ENCODE results near the gene GALNT14. TPM values are rescaled to one million over a fixed set of nuclear protein-coding genes. Genes with fewer than 3 reads are reported as not detected.

The GALNT14 gene
- total and polyA plus RNA-seq, 2 donors (not counting 1 experiment from before 2014, with no cell fraction given), result 3.1 to 6.2 TPM

GRCh38 chr2:31020713-31021112 is 117.5 kb downstream of the GALNT14 start:
- H3K4me2 ChIP-seq (replicated peaks; ENCODE audit: low read depth, low read length, poor library complexity, severe bottlenecking), result no peak overlapping the region
- Mint-ChIP-seq H3K4me1 (peaks cover 7% of the 10 kb centered on the region), H3K4me3 (no peak overlapping the region), H3K9me3 (ENCODE audit: insufficient read depth) (no peaks in the 10 kb centered on the region), H3K27me3 (no peaks in the 10 kb centered on the region), H3K27ac (no peak overlapping the region)
- WGBS (ENCODE audit: insufficient coverage), result 100% methylated on average over 1 of the region's 4 CpGs
- H2AFZ ChIP-seq (ENCODE audit: insufficient read depth, low read depth, low read length, poor library complexity, severe bottlenecking), result no peak overlapping the region
- no peaks in the 10 kb centered on the region for H3K79me2 ChIP-seq (ENCODE audit: control insufficient read depth, insufficient read depth, low read length)
- intact Hi-C loops (cut with micrococcal nuclease), result no loop called here
- H4K20me1 ChIP-seq (ENCODE audit: control insufficient read depth, insufficient read depth, low read length, poor library complexity, severe bottlenecking), result no peaks in the 10 kb centered on the region
- CTCF ChIA-PET, result no interaction called here
- no peak overlapping the region for H3K4me3 ChIP-seq (ENCODE audit: control extremely low read depth in 1 of 5, extremely low read depth in 1 of 5, insufficient read depth in 1 of 5, low read depth in 2 of 5, low read length in 4 of 5)
- POLR2A ChIA-PET, result no interaction called here
- no peak overlapping the region for H3K9ac ChIP-seq (ENCODE audit: low read length)
- no peaks in the 10 kb centered on the region for H3K4me1 ChIP-seq (ENCODE audit: control insufficient read depth in 2 of 2, insufficient read depth in 2 of 2, low read length in 2 of 2)
- no peak overlapping the region for H3K27ac ChIP-seq (ENCODE audit: low read length in 2 of 2)
- TF ChIP-seq EZH2 (IDR thresholded peaks at IDR 0.05; ENCODE audit: borderline replicate concordance, insufficient read depth, low read depth, low read length, poor library complexity, severe bottlenecking) (no peak), CTCF (IDR thresholded peaks at IDR 0.05) (no peak)
- DNase-seq (no peak), ATAC-seq (ENCODE audit: low read depth) (no peak)
- no peaks in the 10 kb centered on the region for H3K36me3 ChIP-seq (replicated peaks in 1 of 2; ENCODE audit: control extremely low read depth in 1 of 2, control insufficient read depth in 1 of 2, extremely low read depth in 1 of 2, insufficient read depth in 2 of 2, low read length in 1 of 2)
- no peaks in the 10 kb centered on the region for H3K9me3 ChIP-seq (ENCODE audit: control extremely low read depth in 1 of 3, control insufficient read depth in 2 of 3, insufficient read depth in 1 of 3, low read length in 2 of 3)
- no peaks in the 10 kb centered on the region for H3K27me3 ChIP-seq (replicated peaks in 1 of 4; ENCODE audit: control extremely low read depth in 1 of 4, control insufficient read depth in 3 of 4, insufficient read depth in 4 of 4, low read length in 3 of 4)

- POLR2A ChIA-PET, result no interaction called here
- no peaks in the 10 kb centered on the region for H3K9me3 ChIP-seq (ENCODE audit: control extremely low read depth in 1 of 3, control insufficient read depth in 2 of 3, insufficient read depth in 1 of 3, low read length in 2 of 3)
- no peaks in the 10 kb centered on the region for H3K27me3 Mint-ChIP-seq
- no peak overlapping the region for H3K27ac ChIP-seq (ENCODE audit: low read length in 2 of 2)
- H3K9ac ChIP-seq (ENCODE audit: low read length), result no peak overlapping the region
- no peak overlapping the region for H3K4me3 Mint-ChIP-seq
- CTCF ChIA-PET, result no interaction called here
- no peaks in the 10 kb centered on the region for H3K9me3 Mint-ChIP-seq (ENCODE audit: insufficient read depth)
- H3K27ac Mint-ChIP-seq, result no peak overlapping the region
- no peaks in the 10 kb centered on the region for H3K36me3 ChIP-seq (replicated peaks in 1 of 2; ENCODE audit: control extremely low read depth in 1 of 2, control insufficient read depth in 1 of 2, extremely low read depth in 1 of 2, insufficient read depth in 2 of 2, low read length in 1 of 2)
- H4K20me1 ChIP-seq (ENCODE audit: control insufficient read depth, insufficient read depth, low read length, poor library complexity, severe bottlenecking), result no peaks in the 10 kb centered on the region
- no peak for TF ChIP-seq EZH2 (IDR thresholded peaks at IDR 0.05; ENCODE audit: borderline replicate concordance, insufficient read depth, low read depth, low read length, poor library complexity, severe bottlenecking)
- TF ChIP-seq CTCF (IDR thresholded peaks at IDR 0.05), result no peak
- ATAC-seq (ENCODE audit: low read depth), result no peak
- H3K4me3 ChIP-seq (ENCODE audit: control extremely low read depth in 1 of 5, extremely low read depth in 1 of 5, insufficient read depth in 1 of 5, low read depth in 2 of 5, low read length in 4 of 5), result no peak overlapping the region
- no peaks in the 10 kb centered on the region for H3K79me2 ChIP-seq (ENCODE audit: control insufficient read depth, insufficient read depth, low read length)
- peaks cover 9% of the 10 kb centered on the region for H3K4me1 Mint-ChIP-seq
- no peak overlapping the region for H2AFZ ChIP-seq (ENCODE audit: insufficient read depth, low read depth, low read length, poor library complexity, severe bottlenecking)
- no peaks in the 10 kb centered on the region for H3K27me3 ChIP-seq (replicated peaks in 1 of 4; ENCODE audit: control extremely low read depth in 1 of 4, control insufficient read depth in 3 of 4, insufficient read depth in 4 of 4, low read length in 3 of 4)
- H3K4me1 ChIP-seq (ENCODE audit: control insufficient read depth in 2 of 2, insufficient read depth in 2 of 2, low read length in 2 of 2), result no peaks in the 10 kb centered on the region
- WGBS (ENCODE audit: insufficient coverage), result 100% methylated on average over 1 of the region's 6 CpGs
- intact Hi-C loops (cut with micrococcal nuclease), result no loop called here
- peak; percentile 23 for DNase-seq
- H3K4me2 ChIP-seq (replicated peaks; ENCODE audit: low read depth, low read length, poor library complexity, severe bottlenecking), result no peak overlapping the region
Observed at GRCh38 chr2:31018280-31018679, 120.0 kb downstream of the GALNT14 start.

Data from B cell (primary cell).